Endothelial cell of hepatic sinusoid (primary cell): ENCODE measurements around the gene PMS2.
"Not testable (repeated sequence)": the region's sequence is repeated elsewhere in the genome, so short reads cannot be mapped to it uniquely, and the experiment has no call there.

ENCODE experiments used
- in situ Hi-C: cut with HindIII; loops from 2 replicates; pipeline ENCODE4 v1.10.0; 2017; ENCODE audit warnings: low sequenced_read_pairs

Gene PMS2, protein sequence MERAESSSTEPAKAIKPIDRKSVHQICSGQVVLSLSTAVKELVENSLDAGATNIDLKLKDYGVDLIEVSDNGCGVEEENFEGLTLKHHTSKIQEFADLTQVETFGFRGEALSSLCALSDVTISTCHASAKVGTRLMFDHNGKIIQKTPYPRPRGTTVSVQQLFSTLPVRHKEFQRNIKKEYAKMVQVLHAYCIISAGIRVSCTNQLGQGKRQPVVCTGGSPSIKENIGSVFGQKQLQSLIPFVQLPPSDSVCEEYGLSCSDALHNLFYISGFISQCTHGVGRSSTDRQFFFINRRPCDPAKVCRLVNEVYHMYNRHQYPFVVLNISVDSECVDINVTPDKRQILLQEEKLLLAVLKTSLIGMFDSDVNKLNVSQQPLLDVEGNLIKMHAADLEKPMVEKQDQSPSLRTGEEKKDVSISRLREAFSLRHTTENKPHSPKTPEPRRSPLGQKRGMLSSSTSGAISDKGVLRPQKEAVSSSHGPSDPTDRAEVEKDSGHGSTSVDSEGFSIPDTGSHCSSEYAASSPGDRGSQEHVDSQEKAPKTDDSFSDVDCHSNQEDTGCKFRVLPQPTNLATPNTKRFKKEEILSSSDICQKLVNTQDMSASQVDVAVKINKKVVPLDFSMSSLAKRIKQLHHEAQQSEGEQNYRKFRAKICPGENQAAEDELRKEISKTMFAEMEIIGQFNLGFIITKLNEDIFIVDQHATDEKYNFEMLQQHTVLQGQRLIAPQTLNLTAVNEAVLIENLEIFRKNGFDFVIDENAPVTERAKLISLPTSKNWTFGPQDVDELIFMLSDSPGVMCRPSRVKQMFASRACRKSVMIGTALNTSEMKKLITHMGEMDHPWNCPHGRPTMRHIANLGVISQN

DNA sequence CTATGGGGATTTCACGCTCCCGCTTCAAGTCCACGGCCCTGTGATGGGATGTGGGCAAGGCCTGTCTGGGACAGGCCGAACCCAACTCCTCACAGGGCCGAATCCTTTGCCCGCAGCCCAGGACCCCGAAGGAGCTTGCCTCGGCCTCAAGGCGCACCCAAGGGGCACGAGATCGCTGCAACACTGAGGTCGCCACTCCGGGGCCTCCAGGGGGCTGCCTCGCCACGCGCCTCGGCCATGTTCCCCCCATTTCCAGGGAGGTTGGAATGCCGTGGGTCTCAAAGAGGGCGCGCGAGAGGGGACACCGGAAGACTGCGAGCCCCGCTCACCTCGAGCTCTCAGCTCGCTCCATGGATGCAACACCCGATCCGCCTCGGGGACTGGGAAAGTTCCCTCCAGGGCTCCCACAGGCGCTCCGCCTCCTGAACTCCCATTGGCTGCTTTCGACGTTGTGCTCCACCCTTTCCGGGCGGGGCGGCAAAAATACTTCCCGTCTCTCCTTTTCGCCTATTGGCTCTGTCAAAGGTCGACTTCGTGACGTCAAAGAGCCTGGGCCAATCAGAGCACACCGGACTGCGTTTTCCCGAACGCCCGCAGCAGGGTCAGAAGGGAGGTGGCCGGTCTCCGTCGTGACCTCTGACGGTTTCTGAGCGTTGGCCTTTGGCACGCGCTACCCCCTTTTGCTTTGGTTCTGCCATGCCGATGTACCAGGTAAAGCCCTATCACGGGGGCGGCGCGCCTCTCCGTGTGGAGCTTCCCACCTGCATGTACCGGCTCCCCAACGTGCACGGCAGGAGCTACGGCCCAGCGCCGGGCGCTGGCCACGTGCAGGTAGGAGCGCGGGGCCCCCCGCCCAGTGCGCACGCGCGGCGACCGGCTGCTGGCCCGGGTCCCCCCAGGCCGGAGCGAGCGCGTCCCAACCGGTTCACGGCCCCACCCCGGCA, at the start of gene PMS2, which contains the start of gene AIMP2:
Gene PMS2, minus strand, starts transcription at position 382 of the 944 bp plus-strand sequence. Its CDS starts 30 bp downstream, at position 352.
Gene AIMP2, plus strand, starts transcription at position 605 of the 944 bp plus-strand sequence. Its CDS starts 92 bp downstream, at position 697.
- in situ Hi-C loops = no loop called here

DNA sequence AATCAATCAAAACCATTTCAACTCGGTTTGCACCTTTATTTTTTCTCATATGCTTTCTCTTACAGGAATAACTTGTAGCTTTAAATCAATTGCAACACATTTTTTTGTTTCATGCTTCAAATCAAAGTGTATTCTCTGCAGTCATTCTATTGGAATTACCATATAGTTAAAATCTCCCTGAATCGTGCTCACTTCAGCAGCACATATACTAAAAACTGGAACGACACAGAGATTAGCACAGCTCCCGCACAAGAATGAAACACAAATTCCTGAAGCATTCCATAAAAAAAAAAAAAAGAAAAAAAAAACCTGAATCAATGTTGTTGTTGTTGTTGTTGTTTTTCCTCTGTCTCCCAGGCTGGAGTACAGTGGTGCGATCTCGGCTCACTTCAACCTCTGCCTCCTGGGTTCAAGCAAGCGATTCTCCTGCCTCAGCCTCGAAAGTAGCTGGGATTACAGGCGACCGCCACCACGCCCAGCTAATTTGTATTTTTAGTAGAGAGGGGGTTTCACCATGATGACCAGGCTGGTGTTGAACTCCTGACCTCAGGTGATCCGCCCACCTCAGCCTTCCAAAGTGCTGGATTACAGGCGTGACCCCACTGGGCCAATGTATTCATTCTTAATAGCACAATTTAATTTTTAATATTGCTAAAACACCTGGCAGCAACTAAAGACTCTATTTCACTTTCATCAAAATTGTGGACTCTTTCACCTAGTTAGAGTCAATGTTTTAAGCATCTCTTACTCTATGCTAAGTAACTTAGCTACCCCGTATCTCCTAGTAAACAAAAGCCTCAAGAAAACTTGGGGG, 48.7 kb upstream of the PMS2 start:
- in situ Hi-C loops = no loop called here

DNA sequence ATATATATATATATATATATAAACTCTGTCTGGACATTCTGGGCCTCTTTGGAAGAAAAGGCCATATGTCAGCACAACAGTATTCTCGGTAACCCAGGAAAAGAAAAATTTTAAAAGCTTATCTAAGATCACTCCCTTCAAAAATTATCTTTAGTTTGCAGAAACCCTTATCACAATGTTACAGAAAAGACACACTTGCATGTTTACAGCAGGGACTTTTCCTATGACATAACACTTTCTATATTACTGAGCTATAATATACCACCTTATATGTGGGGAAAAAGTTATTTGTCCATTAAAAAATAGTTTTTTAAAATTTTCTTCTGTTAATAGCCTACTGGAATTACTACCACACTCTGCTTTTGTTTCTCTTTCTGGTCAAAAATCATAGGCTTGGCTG, 47.8 kb upstream of the PMS2 start:
- in situ Hi-C loops = no loop called here

DNA sequence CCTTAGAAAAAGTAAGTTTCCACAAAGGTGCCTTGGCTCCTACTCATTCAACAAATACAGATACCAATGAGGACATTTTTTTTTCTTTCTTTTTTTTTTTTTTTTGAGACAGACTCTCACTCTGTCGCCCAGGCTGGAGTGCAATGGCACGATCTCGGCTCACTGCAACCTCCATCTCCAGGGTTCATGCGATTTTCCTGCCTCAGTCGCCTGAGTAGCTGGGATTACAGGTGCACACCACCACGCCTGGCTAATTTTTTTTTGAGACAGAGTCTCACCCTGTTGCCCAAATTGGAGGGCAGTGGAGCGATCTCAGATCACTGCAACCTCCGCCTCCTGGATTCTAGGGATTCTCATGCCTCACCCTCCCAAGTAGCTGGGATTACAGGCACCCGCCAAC, 42.3 kb upstream of the PMS2 start:
- in situ Hi-C loops = not testable (repeated sequence)

DNA sequence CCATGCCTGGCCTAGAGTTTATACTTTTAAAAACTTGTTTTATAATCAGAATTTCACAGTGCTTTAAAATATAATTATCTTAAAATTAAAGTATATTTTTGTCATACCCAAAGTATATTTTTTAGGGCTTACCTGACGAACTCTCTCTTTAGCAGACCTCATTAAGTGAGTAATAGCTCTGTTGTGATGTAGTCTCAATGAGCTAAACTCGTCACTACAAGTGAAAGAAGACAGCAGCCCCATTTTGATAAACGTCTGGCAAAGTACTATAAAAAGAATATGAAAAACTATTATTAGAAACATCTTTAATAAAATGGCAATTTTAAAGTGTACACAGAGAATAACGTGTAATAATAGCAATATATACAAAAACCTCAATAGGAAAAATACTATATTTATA, 40.9 kb upstream of the PMS2 start:
- in situ Hi-C loops = no loop called here

DNA sequence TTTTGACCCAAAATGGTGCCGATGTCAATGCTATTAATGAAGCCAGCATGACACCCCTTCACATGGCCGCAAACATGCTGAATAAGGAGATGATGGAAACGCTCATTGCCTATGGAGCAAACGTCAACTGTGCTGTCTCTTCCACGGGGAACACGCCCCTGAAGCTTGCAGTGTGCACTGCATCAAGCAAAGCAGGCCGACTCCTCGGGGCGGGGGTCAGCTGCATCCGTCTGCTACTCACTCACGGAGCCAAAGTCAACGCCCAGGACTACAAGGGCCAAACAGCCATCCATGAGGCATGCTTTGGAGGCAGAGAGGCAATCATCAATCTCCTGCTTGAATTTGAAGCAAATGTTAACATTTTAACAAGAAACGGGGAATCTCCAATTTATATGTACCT, 26.8 kb upstream of the PMS2 start:
- in situ Hi-C loops = loop anchor here (10.0 kb wide), 1 partner anchor 349 kb away; no protein-coding TSS in a partner anchor

DNA sequence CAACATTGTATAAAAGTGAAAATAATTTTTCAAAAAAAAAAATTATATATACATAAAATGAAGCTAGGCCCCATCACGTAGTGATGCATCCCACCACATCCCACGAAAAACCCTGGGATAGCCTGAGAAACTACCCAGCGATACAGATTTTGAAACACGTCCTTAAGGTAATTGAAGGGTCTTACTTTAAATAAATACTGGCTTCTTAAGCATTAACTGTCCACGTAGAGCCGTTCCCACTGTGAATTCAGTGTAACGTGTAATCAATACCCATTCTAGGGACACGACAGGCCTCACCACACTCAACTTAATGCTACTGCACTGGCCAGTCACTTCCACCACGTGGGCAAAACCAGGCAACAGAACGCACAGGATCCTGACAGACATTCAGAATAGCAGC, 26.3 kb upstream of the PMS2 start:
- in situ Hi-C loops = loop anchor here (10.0 kb wide), 1 partner anchor 350 kb away; no protein-coding TSS in a partner anchor

DNA sequence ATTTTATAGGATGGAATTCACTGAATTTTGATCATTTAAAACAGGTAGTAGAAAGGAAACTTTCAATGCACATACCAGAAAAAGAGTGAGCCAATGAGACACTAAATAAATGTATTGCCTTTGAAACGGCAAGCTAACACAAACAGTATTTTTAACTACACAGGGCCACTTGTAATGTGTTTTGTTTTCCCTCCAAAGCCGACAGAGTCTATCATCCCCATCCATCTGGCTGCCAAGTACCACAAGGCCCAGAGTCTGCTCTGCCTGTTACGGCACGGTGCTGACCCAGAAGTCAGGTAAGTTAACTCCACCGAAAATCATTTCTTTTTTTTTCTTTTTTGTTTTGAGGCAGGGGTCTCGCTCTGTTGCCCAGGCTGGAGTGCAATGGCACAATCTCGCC, 23.8 kb upstream of the PMS2 start:
- in situ Hi-C loops = loop anchor here (10.0 kb wide), 1 partner anchor 352 kb away; no protein-coding TSS in a partner anchor

DNA sequence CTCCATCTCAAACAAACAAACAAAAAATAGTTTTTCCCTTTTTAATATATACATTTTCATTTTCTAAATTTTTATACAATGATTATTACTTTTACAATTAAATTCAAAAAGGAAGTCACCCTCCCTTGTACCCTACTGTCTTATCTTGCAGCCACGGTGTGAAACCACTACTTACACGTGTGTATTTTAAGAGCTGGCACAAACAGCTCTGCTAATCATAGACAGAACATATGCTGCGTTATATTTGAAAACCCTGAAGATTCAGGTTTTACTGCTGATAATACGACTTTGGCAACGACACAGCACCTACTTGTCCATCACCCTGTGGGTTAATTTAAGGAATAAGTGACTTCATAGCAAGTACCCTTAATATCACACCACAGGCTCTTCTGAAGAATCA, 23.3 kb upstream of the PMS2 start:
- in situ Hi-C loops = loop anchor here (10.0 kb wide), 1 partner anchor 353 kb away; no protein-coding TSS in a partner anchor

DNA sequence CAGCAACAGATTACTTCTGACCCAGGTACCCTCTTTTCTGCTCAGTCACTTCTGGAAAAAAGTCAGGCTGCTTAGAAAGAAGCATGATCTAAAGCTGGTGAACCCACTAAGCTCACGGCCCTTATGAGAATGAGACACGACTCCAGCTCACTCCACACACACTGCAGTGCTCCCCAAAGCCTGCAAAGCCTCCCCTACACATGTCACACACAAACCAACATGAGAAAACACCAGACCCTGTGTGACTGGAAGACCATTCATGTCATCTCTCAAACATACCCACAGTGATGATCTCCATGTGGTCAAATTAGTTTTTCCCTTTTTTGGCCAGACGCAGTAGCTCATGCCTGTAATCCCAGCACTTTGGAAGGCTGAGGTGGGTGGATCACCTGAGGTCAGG, 22.7 kb upstream of the PMS2 start:
- in situ Hi-C loops = loop anchor here (10.0 kb wide), 1 partner anchor 353 kb away; no protein-coding TSS in a partner anchor

DNA sequence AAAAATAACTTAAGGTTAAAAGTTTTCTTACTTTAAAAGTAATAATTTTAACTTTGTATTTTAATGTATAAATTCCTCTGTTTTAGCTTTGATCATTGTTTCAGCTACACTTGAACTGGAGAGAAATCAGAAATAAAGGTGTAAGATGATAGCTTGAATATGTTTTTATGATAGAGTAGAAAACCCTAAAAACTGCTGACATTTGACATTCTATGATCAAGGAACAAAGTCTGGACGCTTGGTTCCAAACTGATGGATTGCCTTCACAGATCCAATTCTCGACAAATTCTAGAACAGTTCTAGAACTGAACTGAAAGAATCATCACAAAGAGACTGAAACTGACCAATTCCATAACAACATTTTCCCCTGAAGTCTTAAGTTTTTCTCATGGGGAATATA, 22.1 kb upstream of the PMS2 start, which contains the start of gene ANKRD61:
Gene ANKRD61, plus strand, starts transcription at position 389 of the 400 bp plus-strand sequence. Its CDS starts 0 bp downstream, at position 389.
- in situ Hi-C loops = loop anchor here (10.0 kb wide), 1 partner anchor 354 kb away; no protein-coding TSS in a partner anchor

DNA sequence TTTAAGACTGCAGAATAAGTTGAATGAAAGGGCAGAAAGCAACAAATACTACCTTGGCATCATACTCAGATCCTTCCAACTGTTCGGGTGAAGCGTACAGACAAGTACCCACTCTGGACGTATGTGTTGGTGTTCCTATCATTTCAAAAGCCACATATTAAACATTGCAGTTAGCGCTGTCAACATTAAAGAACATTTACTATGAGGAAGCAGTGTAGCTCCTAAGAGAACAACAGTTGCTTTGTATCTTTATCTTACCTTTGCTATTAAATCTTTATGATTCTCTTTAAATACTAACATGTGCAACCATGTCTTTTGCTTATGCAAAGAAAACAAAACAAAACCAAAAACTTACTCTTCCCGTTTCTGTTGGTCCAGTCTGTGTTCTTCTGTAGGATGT, 19.7 kb upstream of the PMS2 start:
- in situ Hi-C loops = no loop called here

DNA sequence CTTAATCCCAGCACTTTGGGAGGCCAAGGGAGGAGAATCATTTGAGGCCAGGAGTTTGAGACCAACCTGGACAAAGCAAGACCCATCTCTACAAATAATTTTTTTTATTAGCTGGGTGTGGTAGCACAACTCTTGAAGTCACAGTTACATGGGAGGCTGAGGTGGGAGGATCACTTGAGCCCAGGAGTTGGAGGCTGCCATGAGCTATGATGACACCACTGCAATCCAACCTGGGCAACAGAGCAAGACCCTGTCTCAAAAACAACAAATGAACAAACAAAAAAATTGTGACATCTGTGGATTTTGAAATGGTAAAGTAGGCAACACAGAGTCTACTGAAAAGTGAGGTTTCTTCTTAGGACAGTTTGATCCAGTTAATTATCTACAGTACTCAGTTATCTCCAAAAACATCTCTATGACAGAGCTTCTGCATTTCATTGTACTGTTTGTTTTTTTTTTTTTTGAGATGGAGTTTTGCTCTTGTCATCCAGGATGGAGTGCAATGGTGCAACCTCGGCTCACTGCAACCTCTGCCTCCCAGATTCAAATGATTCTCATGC, 19.0 kb upstream of the PMS2 start:
- in situ Hi-C loops = no loop called here

DNA sequence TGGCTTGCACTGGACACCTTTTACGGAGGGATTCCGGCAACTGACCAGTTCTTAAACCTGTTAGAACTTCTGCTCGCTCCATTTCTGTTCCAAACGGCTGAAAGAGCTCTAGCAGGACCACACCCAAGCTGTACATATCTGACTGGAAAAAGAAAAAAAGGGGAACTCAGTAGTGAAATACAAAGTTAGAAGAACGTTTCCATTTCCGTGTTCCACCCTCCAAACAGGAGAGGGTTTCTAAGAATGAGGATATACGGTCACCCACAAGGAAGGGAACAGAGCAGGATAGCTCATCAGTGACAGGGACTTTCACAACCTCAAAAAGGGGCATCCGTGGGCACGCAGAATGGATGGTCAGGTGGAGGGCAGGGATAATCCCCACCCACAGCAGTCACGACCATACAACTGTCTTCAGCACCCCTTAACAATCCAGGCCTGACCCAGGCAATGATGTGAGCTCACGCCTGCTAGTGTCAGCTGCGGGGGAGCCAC, 18.0 kb upstream of the PMS2 start:
- in situ Hi-C loops = no loop called here

DNA sequence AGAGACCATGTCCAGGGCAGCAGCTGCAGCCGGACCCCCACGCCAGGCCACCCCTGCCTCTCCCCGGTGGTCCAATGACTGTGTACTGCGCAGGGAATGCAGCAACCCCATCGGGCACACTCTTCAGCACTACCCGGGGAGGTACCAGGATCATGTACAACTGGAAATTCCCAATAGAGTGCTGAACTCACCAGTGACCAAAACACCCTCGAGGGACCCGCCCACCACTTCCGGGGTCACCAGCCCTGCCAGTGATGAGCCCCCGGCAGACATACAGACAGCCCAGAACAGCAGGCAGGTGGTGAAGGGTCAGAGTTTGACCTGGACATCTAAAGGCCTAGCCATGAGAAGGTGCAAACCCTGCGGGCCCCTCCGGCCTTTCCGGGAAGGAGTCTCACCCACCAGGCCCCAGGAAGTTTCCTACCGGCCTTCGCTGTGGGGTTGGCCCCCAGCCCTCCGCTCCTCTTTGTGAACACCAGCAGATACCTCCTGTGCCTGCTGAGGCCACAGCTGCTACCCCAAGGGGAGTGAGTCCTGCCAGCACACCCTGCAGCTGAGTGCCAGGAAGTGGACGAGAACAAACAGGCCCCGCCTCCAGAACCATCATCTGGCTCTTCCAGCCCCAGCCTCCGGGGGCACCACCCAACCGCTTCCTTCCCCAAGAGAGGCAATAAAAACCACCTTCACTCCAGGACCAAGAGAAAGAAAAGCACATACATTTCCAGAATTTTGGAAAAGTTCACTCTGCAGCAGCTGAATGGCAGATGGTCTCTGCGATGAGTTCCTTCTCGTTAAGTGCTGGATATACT, 17.4 kb upstream of the PMS2 start:
- in situ Hi-C loops = no loop called here

DNA sequence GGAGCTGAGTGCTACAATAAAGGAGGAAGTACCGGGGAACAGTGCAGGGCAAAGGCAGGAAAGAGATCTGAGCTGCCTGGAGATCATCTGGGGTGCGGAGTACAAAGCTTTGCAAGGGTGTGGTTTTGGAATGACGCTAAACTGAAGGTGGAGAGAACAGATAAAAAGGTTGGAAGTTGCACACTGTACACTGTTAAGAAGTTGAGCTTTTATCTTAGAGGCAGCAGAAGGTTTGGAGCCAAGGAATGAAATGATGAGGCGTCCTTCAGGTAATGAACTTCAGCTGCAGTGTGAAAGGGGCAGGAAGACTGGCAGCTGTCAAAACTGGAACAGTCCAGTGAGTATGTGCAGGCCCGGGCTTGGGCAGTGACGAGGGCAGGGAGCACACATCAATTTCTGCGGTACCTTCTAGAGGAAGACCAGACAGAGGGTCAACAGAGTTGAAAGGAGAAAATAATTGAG, 15.2 kb upstream of the PMS2 start:
- in situ Hi-C loops = no loop called here

DNA sequence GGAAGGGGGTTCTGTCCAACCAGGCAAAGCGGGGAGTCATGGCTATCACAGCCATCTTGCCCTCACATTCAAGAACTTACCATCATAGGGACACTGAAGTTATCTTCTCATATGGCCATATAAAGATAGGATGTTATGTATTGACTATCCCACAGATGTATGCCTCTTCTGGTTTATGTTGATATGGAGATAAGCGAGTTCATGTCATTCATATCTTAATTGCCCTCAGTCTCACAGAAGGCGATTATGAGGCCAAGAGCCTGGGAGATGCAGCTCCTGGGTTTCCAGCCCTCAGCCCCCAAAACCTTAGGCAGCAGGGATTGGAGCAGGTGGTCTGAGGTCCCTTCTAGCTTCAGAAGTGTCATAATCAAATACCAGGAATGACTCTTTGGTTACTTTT, 13.9 kb upstream of the PMS2 start:
- in situ Hi-C loops = no loop called here
